ENCODE data around the gene TMTC1. TPM values are rescaled to one million over a fixed set of nuclear protein-coding genes. Genes with fewer than 3 reads are reported as not detected.

TMTC1 gene
- total and polyA plus RNA-seq, 2 of the 8 experiments (the other 6 are each of a cell fraction or from before 2014, with no cell fraction given) = 15.4 to 20.8 TPM

DNA sequence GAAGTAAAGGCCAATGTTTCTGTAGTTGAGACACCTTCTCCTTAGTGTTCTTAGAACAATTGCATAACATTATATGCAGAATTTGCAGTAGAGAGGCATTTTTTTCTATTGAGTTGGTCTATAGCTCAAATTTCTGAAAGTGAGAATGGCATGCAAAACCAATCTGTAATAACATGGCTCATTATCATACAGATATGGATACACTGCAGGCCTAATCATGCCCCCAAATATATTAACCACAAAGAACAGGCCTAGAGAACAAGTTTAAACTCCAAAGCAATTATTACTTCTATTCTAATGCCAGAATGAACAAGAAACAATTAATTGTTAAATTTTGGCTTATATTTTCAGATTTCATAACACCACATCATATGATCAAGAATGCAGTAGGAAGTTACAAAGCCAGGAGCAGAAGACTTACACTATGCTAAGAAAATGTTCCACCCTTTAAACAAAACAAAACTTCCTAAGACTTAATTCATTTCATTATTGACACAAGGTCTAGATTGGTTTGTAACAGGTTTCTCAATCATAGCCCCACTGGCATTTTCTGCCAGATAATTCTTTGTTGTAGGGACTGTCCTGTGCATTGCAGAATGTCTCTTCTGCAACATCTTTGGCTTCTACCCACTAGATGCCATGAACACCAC, 26.9 kb downstream of the TMTC1 start (continued):
- no peak for TF ChIP-seq CBX8 (IDR thresholded peaks at IDR 0.05; ENCODE audit: borderline replicate concordance, low read depth, low read length)
- TF ChIP-seq, protein P1, sequence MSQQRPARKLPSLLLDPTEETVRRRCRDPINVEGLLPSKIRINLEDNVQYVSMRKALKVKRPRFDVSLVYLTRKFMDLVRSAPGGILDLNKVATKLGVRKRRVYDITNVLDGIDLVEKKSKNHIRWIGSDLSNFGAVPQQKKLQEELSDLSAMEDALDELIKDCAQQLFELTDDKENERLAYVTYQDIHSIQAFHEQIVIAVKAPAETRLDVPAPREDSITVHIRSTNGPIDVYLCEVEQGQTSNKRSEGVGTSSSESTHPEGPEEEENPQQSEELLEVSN (IDR thresholded peaks at IDR 0.05) = no peak
- no peak for TF ChIP-seq SUZ12 (IDR thresholded peaks at IDR 0.05; ENCODE audit: low read length)
- TF ChIP-seq SP2 (IDR thresholded peaks at IDR 0.05; ENCODE audit: low read length) = no peak
- TF ChIP-seq POU5F1 (IDR thresholded peaks at IDR 0.05; ENCODE audit: low read depth, low read length) = no peak
- no peak for TF ChIP-seq BCL11A (IDR thresholded peaks at IDR 0.05; ENCODE audit: low read depth in 2 of 2, low read length in 2 of 2)
